Mesenchymal stem cell (in vitro differentiated cells and primary cell): ENCODE measurements around the gene IRF7.

Source experiments
- DNase-seq: peaks from one replicate; pipeline ENCODE4 v3.0.0-alpha.2; 2013
- H2AFZ ChIP-seq: one replicate; pipeline ENCODE4 v1.6.1; 2013; ENCODE audit warnings: low read depth, mild to moderate bottlenecking, control low read depth, inconsistent platforms, low read length, moderate library complexity
- H2AK5ac ChIP-seq: 2 replicates; pipeline ENCODE4 v1.6.1; 2013; ENCODE audit warnings: low read length, moderate library complexity, mild to moderate bottlenecking, inconsistent platforms; ENCODE audit not compliant: severe bottlenecking
- H2BK120ac ChIP-seq: one replicate; pipeline ENCODE4 v1.6.1; 2013; ENCODE audit warnings: low read depth, mild to moderate bottlenecking, inconsistent platforms, low read length, moderate library complexity
- H2BK12ac ChIP-seq, 2 experiments: one replicate each; pipeline ENCODE4 v1.6.1; 2013; ENCODE audit warnings: inconsistent platforms in 2 of 2, low read length in 2 of 2, mild to moderate bottlenecking in 2 of 2, moderate library complexity in 2 of 2, control low read depth in 1 of 2
- H2BK15ac ChIP-seq: one replicate; pipeline ENCODE4 v1.6.1; 2013; ENCODE audit warnings: mild to moderate bottlenecking, low read depth, inconsistent platforms; ENCODE audit not compliant: poor library complexity, severe bottlenecking
- H2BK5ac ChIP-seq: 2 replicates; pipeline ENCODE4 v1.6.1; 2013; ENCODE audit warnings: low read depth, mild to moderate bottlenecking, low read length, control low read depth, inconsistent platforms; ENCODE audit not compliant: poor library complexity, severe bottlenecking
- H3K14ac ChIP-seq, 2 experiments: one replicate each; pipeline ENCODE4 v1.6.1; 2013; ENCODE audit warnings: inconsistent platforms in 2 of 2, low read length in 2 of 2, control low read depth in 1 of 2, mild to moderate bottlenecking in 1 of 2, moderate library complexity in 1 of 2
- H3K18ac ChIP-seq, 2 experiments: one replicate each; pipeline ENCODE4 v1.6.1; 2013; ENCODE audit warnings: inconsistent platforms in 2 of 2, low read length in 2 of 2, control low read depth in 1 of 2, low read depth in 1 of 2, mild to moderate bottlenecking in 1 of 2
- H3K23ac ChIP-seq, 2 experiments: one replicate each; pipeline ENCODE4 v1.6.1; 2013; ENCODE audit warnings: inconsistent platforms in 2 of 2, low read length in 2 of 2, mild to moderate bottlenecking in 2 of 2, moderate library complexity in 2 of 2, control low read depth in 1 of 2
- H3K27ac ChIP-seq: 2 replicates; pipeline ENCODE4 v1.5.1; 2013; ENCODE audit warnings: mild to moderate bottlenecking, moderate library complexity, low read length, control low read depth, inconsistent platforms; ENCODE audit not compliant: poor library complexity, severe bottlenecking
- H3K27me3 ChIP-seq, 2 experiments: 2 replicates each; pipeline versions ENCODE4 v1.6.1 to v1.7.0; 2013; ENCODE audit warnings: low read length in 2 of 2, mild to moderate bottlenecking in 2 of 2, moderate library complexity in 2 of 2, control low read depth in 1 of 2, inconsistent platforms in 1 of 2; ENCODE audit not compliant: control insufficient read depth in 1 of 2, insufficient read depth in 1 of 2
- H3K36me3 ChIP-seq, 2 experiments: 2 replicates each; pipeline versions ENCODE4 v1.6.1 to v1.7.0; 2013; ENCODE audit warnings: low read length in 2 of 2, control low read depth in 1 of 2, inconsistent platforms in 1 of 2, low read depth in 1 of 2, mild to moderate bottlenecking in 1 of 2; ENCODE audit not compliant: insufficient read depth in 2 of 2, control insufficient read depth in 1 of 2
- H3K4ac ChIP-seq, 2 experiments: one replicate each; pipeline ENCODE4 v1.6.1; 2013; ENCODE audit warnings: inconsistent platforms in 2 of 2, low read length in 2 of 2, mild to moderate bottlenecking in 2 of 2, moderate library complexity in 2 of 2, control low read depth in 1 of 2, low read depth in 1 of 2
- H3K4me1 ChIP-seq: 2 replicates; pipeline ENCODE4 v1.6.1; 2013; ENCODE audit warnings: low read depth, low read length, control low read depth; ENCODE audit not compliant: control insufficient read depth, insufficient read depth
- H3K4me2 ChIP-seq: 2 replicates; pipeline ENCODE4 v1.6.1; 2013; ENCODE audit warnings: low read length, mild to moderate bottlenecking, inconsistent platforms; ENCODE audit not compliant: poor library complexity, severe bottlenecking
- H3K4me3 ChIP-seq, 2 experiments: 2 replicates each; pipeline versions ENCODE4 v1.5.1 to v1.7.0; 2013; ENCODE audit warnings: low read length in 2 of 2, mild to moderate bottlenecking in 2 of 2, control low read depth in 1 of 2, low read depth in 1 of 2; ENCODE audit not compliant: insufficient read depth in 1 of 2
- H3K79me1 ChIP-seq: replicated peaks from 2 replicates; pipeline ENCODE4 v1.6.1; 2013; ENCODE audit warnings: mild to moderate bottlenecking, control low read depth, low read length, inconsistent platforms; ENCODE audit not compliant: poor library complexity, severe bottlenecking
- H3K9ac ChIP-seq: 2 replicates; pipeline ENCODE4 v1.7.0; 2013; ENCODE audit warnings: mild to moderate bottlenecking, low read length, moderate library complexity
- H3K9me3 ChIP-seq: 2 replicates; pipeline ENCODE4 v1.7.0; 2013; ENCODE audit warnings: mild to moderate bottlenecking, low read length; ENCODE audit not compliant: control insufficient read depth
- H4K8ac ChIP-seq: one replicate; pipeline ENCODE4 v1.6.1; 2013; ENCODE audit warnings: inconsistent platforms, mild to moderate bottlenecking, low read length, moderate library complexity
- H4K91ac ChIP-seq: one replicate; pipeline ENCODE4 v1.6.1; 2013; ENCODE audit warnings: mild to moderate bottlenecking, low read length, inconsistent platforms
- WGBS: methylation state at CpG from one replicate; pipeline ENCODE4 v1.1.7; 2013; ENCODE audit warnings: mixed read lengths; 5-methylcytosine and 5-hydroxymethylcytosine counted together

Gene IRF7

GRCh38 chr11:637593-638521, 22.1 kb upstream of the IRF7 start:
- Histone ChIP-seq H3K27ac (no peak overlapping the region), H3K9ac (no peak overlapping the region), H4K91ac (no peak overlapping the region), H3K9me3 (no peaks in the 10 kb centered on the region), H2BK12ac (no peak overlapping the region), H3K27me3 (peaks cover 14 to 28% of the 10 kb centered on the region in 2 experiments), H3K18ac (peak overlapping the region in 1 of 2 experiments; percentile 64), H3K4me3 (peak overlapping the region in 1 of 2 experiments; percentile 58), H3K4me1 (peaks cover 54% of the 10 kb centered on the region), H2BK15ac (no peak overlapping the region), H3K4me2 (peak overlapping the region; percentile 81), H3K79me1 (peaks cover 2% of the 10 kb centered on the region), H3K23ac (peak overlapping the region in 1 of 2 experiments; percentile 99), H2BK120ac (no peak overlapping the region), H3K4ac (no peak overlapping the region), H4K8ac (no peak overlapping the region), H3K36me3 (peaks cover 6 to 36% of the 10 kb centered on the region in 2 experiments), H2BK5ac (no peak overlapping the region), H3K14ac (peak overlapping the region in 1 of 2 experiments; percentile 89), H2AFZ (no peak overlapping the region), H2AK5ac (no peak overlapping the region)
- peak; percentile 30 for DNase-seq
- WGBS, result 8% methylated on average over 50 of the region's 55 CpGs

GRCh38 chr11:637333-637592, 21.5 kb upstream of the IRF7 start:
- Histone ChIP-seq H3K4me2 (peak overlapping the region; percentile 81), H2AFZ (no peak overlapping the region), H3K9me3 (no peaks in the 10 kb centered on the region), H3K18ac (peak overlapping the region in 1 of 2 experiments; percentile 64), H2BK12ac (no peak overlapping the region), H4K8ac (no peak overlapping the region), H3K9ac (no peak overlapping the region), H3K27ac (no peak overlapping the region), H2BK5ac (no peak overlapping the region), H3K27me3 (peaks cover 14 to 28% of the 10 kb centered on the region in 2 experiments), H4K91ac (no peak overlapping the region), H2AK5ac (no peak overlapping the region), H3K79me1 (peaks cover 2% of the 10 kb centered on the region), H3K23ac (peak overlapping the region in 1 of 2 experiments; percentile 99), H2BK15ac (no peak overlapping the region), H3K36me3 (peaks cover 6 to 30% of the 10 kb centered on the region in 2 experiments), H3K4me1 (peaks cover 52% of the 10 kb centered on the region), H3K4ac (no peak overlapping the region), H3K14ac (peak overlapping the region in 1 of 2 experiments; percentile 89), H3K4me3 (peak overlapping the region; percentile 35 to 58), H2BK120ac (no peak overlapping the region)
- DNase-seq, result no peak
- WGBS, result 1% methylated on average over 19 of the region's 34 CpGs

GRCh38 chr11:636511-637332, 21.0 kb upstream of the IRF7 start, which contains the start of gene DRD4:
DRD4 (plus strand) TSS chr11:637269; CDS start chr11:637305, 36 bp downstream.
- peak; percentile 52 for DNase-seq
- no peak within 1 kb of the TSS for H2BK120ac ChIP-seq
- H3K9ac ChIP-seq, result no peak within 1 kb of the TSS
- no peak within 1 kb of the TSS for H2BK5ac ChIP-seq
- H3K18ac ChIP-seq, result peak within 1 kb of the TSS in 1 of 2 experiments; percentile 64
- no peak within 1 kb of the TSS for H3K4ac ChIP-seq
- no peak within 1 kb of the TSS for H2BK12ac ChIP-seq
- peak within 1 kb of the TSS in 1 of 2 experiments; percentile 89 for H3K14ac ChIP-seq
- no peak within 1 kb of the TSS for H4K8ac ChIP-seq
- peak within 1 kb of the TSS; percentile 81 for H3K4me2 ChIP-seq
- H3K27ac ChIP-seq, result no peak within 1 kb of the TSS
- no peak within 1 kb of the TSS for H2BK15ac ChIP-seq
- peak within 1 kb of the TSS in 1 of 2 experiments; percentile 99 for H3K23ac ChIP-seq
- peaks cover 14 to 28% of the 10 kb centered on the region in 2 experiments for H3K27me3 ChIP-seq
- peak within 1 kb of the TSS; percentile 11 for H4K91ac ChIP-seq
- peak within 1 kb of the TSS; percentile 35 to 58 for H3K4me3 ChIP-seq
- peaks cover 48% of the 10 kb centered on the region for H3K4me1 ChIP-seq
- no peak within 1 kb of the TSS for H2AK5ac ChIP-seq
- no peaks in the 10 kb centered on the region for H3K9me3 ChIP-seq
- H2AFZ ChIP-seq, result no peak within 1 kb of the TSS
- 12% methylated on average over 82 of the region's 100 CpGs for WGBS
- H3K36me3 ChIP-seq, result peaks cover under 1 to 24% of the 10 kb centered on the region in 2 experiments
- peaks cover 2% of the 10 kb centered on the region for H3K79me1 ChIP-seq
